GM12878 (cell line): ENCODE measurements around the gene CLRN3. TPM values are rescaled to one million over a fixed set of nuclear protein-coding genes. Genes with fewer than 3 reads are reported as not detected.

ENCODE experiments used
- ATAC-seq: fragments of 200-7000 bp; cut with Tn5 transposase; 3 replicates; pipeline ENCODE4 v1.9.1; 2020; ENCODE audit warnings: mild to moderate bottlenecking, moderate library complexity
- BruUV-seq: library from RNA; stranded (reverse); fragments of 400-500 nt; replicated peaks from 2 replicates; lab custom pipeline; 2021; lab: Mats Ljungman, UMichigan
- CTCF ChIA-PET: fragments of 300-600 bp; sonication (Branson Sonifier 250); formaldehyde crosslinking; extraction: SDS; loops from one replicate; lab custom pipeline; 2021; ENCODE audit warnings: inconsistent platforms; lab: Yijun Ruan, JAX
- POLR2A ChIA-PET: fragments of 350-600 bp; formaldehyde crosslinking; extraction: SDS; loops from one replicate; lab custom pipeline; 2021; ENCODE audit warnings: inconsistent platforms; lab: Charles Lee
- RAD21 ChIA-PET: fragments of 300-600 bp; sonication (Branson Sonifier 250); formaldehyde crosslinking; loops from one replicate; lab custom pipeline; 2023; ENCODE audit warnings: antibody characterized with exemption; ENCODE audit not compliant: unreplicated experiment; lab: Charles Lee
- SMC1A ChIA-PET: fragments of 300-600 bp; sonication (Branson Sonifier 250); formaldehyde crosslinking; loops from one replicate; lab custom pipeline; 2023; ENCODE audit not compliant: unreplicated experiment, uncharacterized antibody; lab: Charles Lee
- DNase-seq: peaks from one replicate; pipeline ENCODE4 v3.0.0-alpha.2; 2011; ENCODE audit warnings: low read depth, low spot score
- FAIRE-seq: peaks from 3 replicates; lab custom pipeline; 2011; peaks lifted over from hg19 to GRCh38; lab: Jason Lieb, UNC
- H2AFZ ChIP-seq: 2 replicates; pipeline ENCODE4 v1.6.0; 2011; ENCODE audit warnings: low read depth, low read length, control low read depth; ENCODE audit not compliant: control insufficient read depth
- H3K27ac ChIP-seq: 2 replicates; pipeline ENCODE4 v1.5.1; 2011; ENCODE audit warnings: control low read depth; ENCODE audit not compliant: control insufficient read depth, insufficient read depth
- H3K27me3 ChIP-seq, 2 experiments: replicated peaks in 1 of 2; 2 replicates each; pipeline versions ENCODE4 v1.6.0 to v1.6.1; 2011; ENCODE audit warnings: low read length in 1 of 2; ENCODE audit not compliant: control insufficient read depth in 2 of 2, insufficient read depth in 2 of 2
- H3K36me3 ChIP-seq, 2 experiments: 2 replicates each; pipeline ENCODE4 v1.5.1; 2011; ENCODE audit warnings: low read length in 1 of 2; ENCODE audit not compliant: control insufficient read depth in 2 of 2, insufficient read depth in 2 of 2
- H3K4me1 ChIP-seq: 2 replicates; pipeline ENCODE4 v1.6.1; 2011; ENCODE audit warnings: mild to moderate bottlenecking, low read length, moderate library complexity, mixed read lengths; ENCODE audit not compliant: control insufficient read depth, insufficient read depth
- H3K4me2 ChIP-seq: 2 replicates; pipeline ENCODE4 v1.6.0; 2011; ENCODE audit warnings: control low read depth; ENCODE audit not compliant: control insufficient read depth, insufficient read depth
- H3K4me3 ChIP-seq: fragments of 200-600 bp; sonication (generic); 2 replicates; pipeline ENCODE4 v1.5.1; 2016
- H3K79me2 ChIP-seq: 2 replicates; pipeline ENCODE4 v1.6.0; 2011; ENCODE audit warnings: low read length; ENCODE audit not compliant: control insufficient read depth, insufficient read depth
- H3K9ac ChIP-seq: 2 replicates; pipeline ENCODE4 v1.8.0; 2011; ENCODE audit warnings: low read length, control low read depth, mixed read lengths; ENCODE audit not compliant: control insufficient read depth, insufficient read depth
- H3K9me3 ChIP-seq: replicated peaks from 3 replicates; pipeline ENCODE4 v1.5.1; 2011; ENCODE audit warnings: mild to moderate bottlenecking, low read length; ENCODE audit not compliant: control insufficient read depth, insufficient read depth
- H4K20me1 ChIP-seq: 2 replicates; pipeline ENCODE4 v1.6.0; 2011; ENCODE audit not compliant: control insufficient read depth, insufficient read depth
- CBFB ChIP-seq: IDR thresholded peaks from 2 replicates; pipeline ENCODE4 v1.6.1; 2016; ENCODE audit warnings: antibody characterized with exemption, low read depth
- EP300 ChIP-seq, 2 experiments: fragments of 150-350 bp in 1 of 2; IDR thresholded peaks; 2 replicates each; pipeline ENCODE4 v1.6.1; 2011 to 2012; ENCODE audit warnings: low read depth in 2 of 2, low read length in 2 of 2, borderline replicate concordance in 1 of 2, improper control_type of control experiment in 1 of 2, inconsistent platforms in 1 of 2; ENCODE audit not compliant: control insufficient read depth in 1 of 2
- EZH2 ChIP-seq: IDR thresholded peaks from 2 replicates; pipeline ENCODE4 v1.6.1; 2012; ENCODE audit warnings: low read depth, mild to moderate bottlenecking, control low read depth, inconsistent platforms, low read length, borderline replicate concordance; ENCODE audit not compliant: control insufficient read depth
- TBL1XR1 ChIP-seq: IDR thresholded peaks from 2 replicates; pipeline ENCODE4 v1.6.1; 2012; ENCODE audit warnings: low read depth, low read length, improper control_type of control experiment
- TCF12 ChIP-seq: IDR thresholded peaks from 2 replicates; pipeline ENCODE4 v1.6.1; 2011; ENCODE audit warnings: low read depth, mild to moderate bottlenecking, low read length
- WRNIP1 ChIP-seq: IDR thresholded peaks from 2 replicates; pipeline ENCODE4 v1.6.1; 2011; ENCODE audit warnings: low read depth, low read length, improper control_type of control experiment, borderline replicate concordance
- WGBS: methylation state at CpG from one replicate; pipeline ENCODE4 v1.1.6; 2016; ENCODE audit warnings: low lambda C conversion rate; ENCODE audit not compliant: insufficient replicate concordance, insufficient coverage; ENCODE audit errors: missing lambda C conversion rate; 5-methylcytosine and 5-hydroxymethylcytosine counted together
- in situ Hi-C: fragments of 300-500 bp; cut with MboI; formaldehyde crosslinking; loops from 9 replicates; pipeline ENCODE4 v1.14.3; 2018; ENCODE audit warnings: mixed read lengths
- intact Hi-C: fragments of 100-400 bp; cut with micrococcal nuclease; formaldehyde crosslinking; loops from one replicate; pipeline ENCODE4 v1.14.2; 2022; ENCODE audit not compliant: unreplicated experiment
- polyA plus RNA-seq, 11 experiments: library from polyadenylated mRNA; depleted of rRNA in 4 of 11; unstranded in 6 of 11; stranded (reverse) in 5 of 11; fragments of >200 nt; fragmentation: Nextera tagmentation in 4 of 11; fragmentation: Illumina TruSeq in 1 of 11; extraction: Ambion mirVana in 4 of 11; extraction: Trizol in 1 of 11; gene quantifications; 1 replicate in 1 of 11; 2 replicates in 10 of 11; pipeline versions ENCODE4 v1.2.1 to v1.2.3, GENCODE V29; 2011 to 2016; ENCODE audit warnings: inconsistent platforms in 2 of 11, missing spikeins in 2 of 11, low read depth in 1 of 11
- total RNA-seq, 4 experiments: library from RNA; depleted of rRNA in 3 of 4; stranded (reverse); fragments of >200 nt in 3 of 4; fragmentation: Illumina TruSeq in 1 of 4; extraction: Trizol in 1 of 4; gene quantifications; 2 replicates each; pipeline versions ENCODE4 v1.2.1 to v1.2.3, GENCODE V29; 2013 to 2021

The CLRN3 gene
- total and polyA plus RNA-seq, 10 of the 15 experiments (the other 5 are each of a cell fraction or from before 2014, with no cell fraction given) = not detected

GRCh38 chr10:127940866-127941640, 48.3 kb upstream of the CLRN3 start:
- no peak overlapping the region for H3K27ac ChIP-seq
- RAD21 ChIA-PET = no interaction called here
- no peaks in the 10 kb centered on the region for H4K20me1 ChIP-seq
- POLR2A ChIA-PET = no interaction called here
- H3K79me2 ChIP-seq = no peaks in the 10 kb centered on the region
- 0% methylated on average over 6 of the region's 6 CpGs for WGBS
- in situ Hi-C loops = no loop called here
- no peak for ATAC-seq
- TF ChIP-seq CBFB (no peak), TCF12 (no peak), EZH2 (no peak), TBL1XR1 (no peak), EP300 (IDR thresholded peaks at IDR 0.05; ENCODE audit: borderline replicate concordance in 1 of 2, control insufficient read depth in 1 of 2, low read depth in 2 of 2, low read length in 2 of 2) (no peak), WRNIP1 (no peak)
- TF ChIP-seq, all 136 proteins: peak for 0
- SMC1A ChIA-PET = no interaction called here
- BruUV-seq = no TSS peak
- Histone ChIP-seq H2AFZ (no peak overlapping the region), H3K4me3 (no peak overlapping the region), H3K4me2 (no peak overlapping the region), H3K36me3 (no peaks in the 10 kb centered on the region), H3K9me3 (no peaks in the 10 kb centered on the region), H3K27me3 (no peaks in the 10 kb centered on the region; a peak in 3 of 4 replicates), H3K9ac (no peak overlapping the region), H3K4me1 (no peaks in the 10 kb centered on the region)
- DNase-seq = no peak
- intact Hi-C loops = no loop called here
- CTCF ChIA-PET = interaction anchor here (0.7 kb wide), 1 partner anchor 57 kb away, joined by 3 read pairs; no protein-coding TSS in a partner anchor
- no peak for FAIRE-seq
